Hematopoietic multipotent progenitor cell treated with erythropoietin and hydrocortisone succinate and interleukin-3 and kit ligand, for 8 days (in vitro differentiated cells): ENCODE results near the gene KLK14.
A peak's percentile ranks its signal among the peaks of the same experiment; 100 is the strongest.

ENCODE experiments used
- DNase-seq: peaks from one replicate; pipeline ENCODE4 v3.0.0-alpha.2; 2015

Gene KLK14

DNA sequence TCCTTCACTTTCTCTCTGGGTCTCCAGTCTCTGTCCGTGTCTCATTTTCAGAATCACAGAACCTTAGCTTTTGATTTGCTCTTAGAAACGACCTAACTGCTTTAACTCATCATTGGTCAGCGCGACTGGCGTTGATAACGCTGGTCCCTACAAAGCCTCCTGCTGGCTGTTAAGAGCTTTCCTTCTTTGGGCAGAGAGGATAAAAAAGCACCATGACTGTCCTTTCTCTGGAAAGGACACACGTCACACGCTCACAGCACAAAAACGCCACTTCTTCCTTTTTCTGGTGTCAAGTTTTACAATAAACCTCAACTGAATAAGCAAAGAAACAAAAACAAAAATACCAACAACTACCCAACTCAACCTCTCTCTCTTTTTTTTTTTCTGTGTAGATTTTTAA lies 46.2 kb downstream of the KLK14 start:
- no peak for DNase-seq

DNA sequence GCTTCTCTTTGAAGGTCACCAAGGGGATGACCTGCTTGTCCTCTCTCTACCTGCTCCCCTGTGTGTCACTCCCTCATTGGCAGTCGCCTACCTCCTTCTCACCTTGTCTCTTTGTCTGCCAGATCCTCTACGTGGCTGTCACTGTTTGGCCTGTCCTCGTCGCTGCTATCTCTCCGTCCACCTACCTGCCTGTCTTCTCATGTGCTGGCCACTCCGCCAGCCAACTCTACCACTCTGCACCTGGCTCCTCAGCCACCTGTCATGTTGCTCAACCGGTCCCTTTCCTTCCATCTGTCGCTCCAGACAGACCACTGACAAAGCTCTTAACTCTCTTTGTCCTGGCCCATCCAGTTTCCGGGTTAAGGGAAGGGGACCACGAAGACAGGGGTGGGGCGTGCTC lies 48.0 kb downstream of the KLK14 start, which contains the start of gene KLK12:
Gene KLK12 (minus strand): TSS at position 299 of the 400 bp plus-strand sequence. CDS start 381 bp downstream, outside the sequence.
- no peak for DNase-seq

DNA sequence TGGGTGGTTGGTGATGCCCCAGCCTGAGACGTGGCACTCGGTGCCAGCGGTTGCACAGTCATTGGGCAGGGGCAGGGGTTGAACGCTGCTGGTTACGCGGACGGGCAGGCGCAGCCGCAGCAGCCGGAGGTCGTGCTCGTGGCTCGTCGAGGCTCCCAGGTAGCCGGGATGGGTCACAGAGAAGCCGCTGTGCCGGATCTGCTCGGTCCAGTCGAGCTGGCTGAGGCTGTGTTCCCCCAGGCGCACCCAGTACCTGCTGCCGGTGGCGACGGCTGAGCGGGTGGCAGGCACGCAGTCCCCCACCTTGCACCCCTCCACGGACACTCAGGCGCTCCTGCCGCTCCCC lies 50.8 kb downstream of the KLK14 start:
- no peak for DNase-seq

DNA sequence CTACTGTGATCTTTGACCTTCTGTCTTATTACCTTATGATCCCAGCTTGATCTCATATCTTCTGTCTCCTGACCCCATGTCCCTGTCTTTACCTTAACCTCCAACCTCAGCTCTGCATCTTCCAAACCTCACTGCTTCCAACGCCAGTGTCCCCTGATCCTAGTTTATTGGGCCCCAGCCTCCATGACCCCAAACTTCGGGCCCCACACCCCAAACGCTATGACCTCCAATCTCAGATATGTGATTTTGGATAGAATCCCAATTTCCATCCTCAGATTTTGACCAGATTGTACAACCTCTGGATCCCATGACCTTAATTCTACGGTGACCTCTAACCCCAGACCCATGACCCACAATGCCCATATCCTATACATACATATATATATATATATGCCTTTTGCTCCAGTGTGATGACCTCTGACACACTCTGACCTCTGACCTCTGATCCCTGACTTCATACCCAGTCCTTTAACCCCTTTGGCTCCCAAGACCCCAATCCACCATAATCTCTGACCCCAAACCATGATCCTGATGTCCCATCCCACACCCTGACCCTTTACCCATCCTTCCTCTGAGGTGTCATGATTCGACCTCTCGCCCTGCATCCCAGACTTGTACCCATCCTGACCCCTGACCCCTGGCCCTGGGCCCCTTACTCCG lies 51.3 kb downstream of the KLK14 start:
- no peak for DNase-seq

DNA sequence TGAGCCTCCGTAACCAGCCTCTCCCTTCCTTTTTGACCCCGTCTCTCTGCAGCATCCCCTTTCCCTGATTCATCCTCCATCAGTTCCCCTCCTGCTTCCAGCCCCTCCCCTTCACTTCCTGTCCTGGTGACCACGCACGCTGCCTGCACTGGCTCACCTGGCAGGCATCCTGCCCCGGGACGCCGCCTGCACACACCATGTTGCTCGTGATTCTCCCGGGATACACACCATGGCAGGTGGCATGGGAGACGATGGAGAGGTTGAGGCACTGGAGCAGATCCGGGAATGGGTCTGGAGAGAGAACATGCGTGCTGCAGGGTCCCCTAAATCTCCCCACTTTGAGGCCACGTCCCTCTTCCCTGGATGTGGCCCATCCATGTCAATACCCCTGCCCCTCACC lies 52.1 kb downstream of the KLK14 start:
- no peak for DNase-seq

DNA sequence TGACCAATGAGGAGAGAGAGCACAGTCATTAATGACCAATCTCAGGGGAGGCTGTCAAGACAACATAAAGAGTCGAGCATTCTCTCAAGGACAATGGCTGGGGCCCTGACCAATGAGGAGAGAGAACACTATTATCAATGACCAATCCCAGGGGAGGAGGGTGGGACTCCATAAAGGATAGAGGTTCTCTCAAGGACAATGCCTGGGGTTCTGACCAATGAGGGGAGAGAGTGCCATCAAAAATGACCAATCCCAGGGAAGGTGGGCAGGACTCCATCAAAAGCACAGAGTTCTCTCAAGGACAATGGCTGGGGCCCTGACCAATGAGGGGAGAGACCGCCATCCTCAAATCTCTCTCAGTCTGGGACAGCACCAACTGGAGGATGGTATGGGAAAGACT lies 53.0 kb downstream of the KLK14 start:
- peak; percentile 4 for DNase-seq
